HG02973 (cell line): Measurements from ENCODE around the gene B4GALT5.

Experiments used
- ATAC-seq: cut with Tn5 transposase; IDR thresholded peaks from one replicate; pipeline ENCODE4 v1.9.1; 2021; ENCODE audit warnings: moderate library complexity; ENCODE audit not compliant: unreplicated experiment

Gene B4GALT5

GRCh38 chr20:49610691-49611538 is 102.8 kb downstream of the B4GALT5 start:
- no peak for ATAC-seq

GRCh38 chr20:49608752-49609670 is 104.7 kb downstream of the B4GALT5 start:
- no peak for ATAC-seq

GRCh38 chr20:49607568-49607967 is 106.1 kb downstream of the B4GALT5 start:
- no peak for ATAC-seq

- ATAC-seq = no peak
Measured at GRCh38 chr20:49603209-49603627, 110.5 kb downstream of the B4GALT5 start.

GRCh38 chr20:49602345-49603208 is 111.1 kb downstream of the B4GALT5 start:
- ATAC-seq = no peak

- ATAC-seq = no peak
Measured at GRCh38 chr20:49601153-49601924, 112.3 kb downstream of the B4GALT5 start.

- no peak for ATAC-seq
Measured at GRCh38 chr20:49599746-49600113, 113.9 kb downstream of the B4GALT5 start.

GRCh38 chr20:49597825-49598395 is 115.8 kb downstream of the B4GALT5 start:
- no peak for ATAC-seq

GRCh38 chr20:49595811-49596561 is 117.7 kb downstream of the B4GALT5 start:
- no peak for ATAC-seq

GRCh38 chr20:49595346-49595745 is 118.3 kb downstream of the B4GALT5 start:
- ATAC-seq = no peak

GRCh38 chr20:49594931-49595315 is 118.8 kb downstream of the B4GALT5 start:
- ATAC-seq = no peak

- ATAC-seq = no peak
Measured at GRCh38 chr20:49594143-49594930, 119.3 kb downstream of the B4GALT5 start.

GRCh38 chr20:49593466-49594142 is 120.1 kb downstream of the B4GALT5 start:
- no peak for ATAC-seq

GRCh38 chr20:49592120-49592519 is 121.6 kb downstream of the B4GALT5 start:
- ATAC-seq = no peak

- no peak for ATAC-seq
Measured at GRCh38 chr20:49591217-49591865, 122.3 kb downstream of the B4GALT5 start.

- ATAC-seq = no peak
Measured at GRCh38 chr20:49590163-49591017, 123.3 kb downstream of the B4GALT5 start.
